ENCODE measurements around the gene SLC44A3.

GRCh38 chr1:94901841-94902240, 81.7 kb downstream of the SLC44A3 start:
- TF ChIP-seq CTCF (IDR thresholded peaks at IDR 0.05) (no peak), POLR2A (IDR thresholded peaks at IDR 0.05) (no peak)
